RWPE1 (cell line): ENCODE measurements around the gene ANO1.

Experiments
- CTCF ChIA-PET: fragments of 350-600 bp; sonication (Branson Sonifier 250); formaldehyde crosslinking; extraction: SDS; loops from one replicate; lab custom pipeline; 2021; lab: Yijun Ruan, JAX
- POLR2A ChIA-PET: fragments of 400-600 bp; formaldehyde crosslinking; extraction: SDS; loops from one replicate; lab custom pipeline; 2020; ENCODE audit warnings: antibody characterized with exemption; ENCODE audit not compliant: low non-redundant PET; lab: Yijun Ruan, JAX
- DNase-seq: peaks from one replicate; pipeline ENCODE4 v3.0.0; 2012; ENCODE audit warnings: low spot score
- H3K27ac ChIP-seq: fragments of 450-650 bp; 2 replicates; pipeline ENCODE4 v1.5.1; 2017
- CTCF ChIP-seq: fragments of 450-650 bp; conservative IDR thresholded peaks from 2 replicates; pipeline ENCODE4 v1.5.1; 2017; ENCODE audit warnings: low read depth, mild to moderate bottlenecking

The ANO1 gene

DNA sequence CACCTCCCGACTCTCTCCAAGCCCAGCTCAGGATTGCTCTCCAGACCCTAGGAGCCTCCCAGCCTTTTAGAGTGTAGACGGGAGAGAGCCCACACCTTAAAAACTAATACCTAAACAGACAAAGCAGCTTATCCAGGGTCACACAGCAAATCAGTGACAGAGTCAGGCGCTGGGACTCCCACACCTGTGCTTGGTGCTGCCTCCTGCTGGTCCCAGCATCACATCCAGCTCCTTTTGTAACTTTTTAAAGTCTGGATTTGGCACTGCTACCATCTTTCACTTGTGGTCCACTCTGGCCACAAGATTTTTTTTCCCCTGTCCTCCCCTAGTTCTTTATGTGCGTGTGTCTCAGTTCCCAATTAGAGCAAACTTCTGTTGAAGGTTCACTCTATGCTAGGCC lies 4.7 kb downstream of the ANO1 start:
- no peak overlapping the region for H3K27ac ChIP-seq
- DNase-seq, result no peak
- ChIA-PET POLR2A (no interaction called here), CTCF (no interaction called here)
- TF ChIP-seq CTCF, result no peak

- CTCF ChIA-PET, result interaction anchor here (0.5 kb wide), 1 partner anchor 383 kb away, joined by 4 read pairs; no protein-coding TSS in a partner anchor
- POLR2A ChIA-PET, result no interaction called here
- H3K27ac ChIP-seq, result no peak overlapping the region
- no peak for DNase-seq
- TF ChIP-seq CTCF, result no peak
Measured at GRCh38 chr11:70084046-70084984, 6.2 kb downstream of the ANO1 start.

DNA sequence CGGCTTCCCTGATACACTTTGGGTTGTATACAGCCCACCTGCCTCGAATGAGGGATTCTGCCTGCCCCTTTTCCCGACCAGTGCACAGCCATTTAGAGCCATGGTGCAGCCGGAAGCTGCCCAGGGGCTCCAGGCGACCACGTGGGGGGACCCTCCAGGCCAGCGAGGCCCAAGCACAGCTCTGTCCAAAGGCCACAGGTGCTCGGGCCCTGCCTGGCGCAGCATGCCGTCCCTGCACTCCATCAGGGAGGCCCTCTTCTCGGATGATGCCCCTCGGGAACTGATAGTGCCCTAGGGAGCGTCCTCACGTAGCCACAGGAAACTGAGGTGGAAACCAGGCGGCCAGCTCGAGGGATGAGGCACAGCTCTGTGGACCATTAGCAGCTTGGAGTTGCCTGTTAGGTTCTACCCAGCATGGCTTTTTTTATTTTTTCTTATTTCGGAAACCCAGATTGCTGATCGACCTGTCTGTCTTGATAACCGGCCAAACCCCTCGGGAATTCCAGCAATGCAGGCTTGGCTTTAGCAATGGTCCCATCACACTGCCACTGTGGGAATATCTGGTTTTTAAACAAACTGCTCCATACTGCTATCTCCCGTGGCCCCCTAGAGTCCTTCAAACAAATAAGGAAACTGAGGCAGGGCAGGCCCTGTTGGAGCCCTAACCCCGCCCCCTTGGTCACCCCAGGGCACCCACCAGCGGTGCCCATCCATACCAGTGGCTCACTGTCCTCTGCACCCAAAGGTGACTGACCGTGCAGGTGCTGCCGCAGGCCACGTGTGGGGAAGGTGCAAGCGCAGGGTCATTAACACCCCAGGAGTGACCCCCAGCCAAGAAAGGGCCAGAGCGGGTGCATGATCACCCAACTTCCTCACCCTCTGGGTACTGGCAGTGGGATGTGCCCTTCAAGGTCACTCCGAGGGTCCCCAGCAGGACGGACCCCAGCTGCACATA lies 8.0 kb downstream of the ANO1 start:
- H3K27ac ChIP-seq, result no peak overlapping the region
- POLR2A ChIA-PET, result interaction anchor here (0.5 kb wide), 1 partner anchor 385 kb away, joined by 5 read pairs; no protein-coding TSS in a partner anchor
- TF ChIP-seq CTCF, result no peak
- CTCF ChIA-PET, result interaction anchor here (0.7 kb wide), 1 partner anchor 12 kb away, joined by 3 read pairs; no protein-coding TSS in a partner anchor
- DNase-seq, result no peak

DNA sequence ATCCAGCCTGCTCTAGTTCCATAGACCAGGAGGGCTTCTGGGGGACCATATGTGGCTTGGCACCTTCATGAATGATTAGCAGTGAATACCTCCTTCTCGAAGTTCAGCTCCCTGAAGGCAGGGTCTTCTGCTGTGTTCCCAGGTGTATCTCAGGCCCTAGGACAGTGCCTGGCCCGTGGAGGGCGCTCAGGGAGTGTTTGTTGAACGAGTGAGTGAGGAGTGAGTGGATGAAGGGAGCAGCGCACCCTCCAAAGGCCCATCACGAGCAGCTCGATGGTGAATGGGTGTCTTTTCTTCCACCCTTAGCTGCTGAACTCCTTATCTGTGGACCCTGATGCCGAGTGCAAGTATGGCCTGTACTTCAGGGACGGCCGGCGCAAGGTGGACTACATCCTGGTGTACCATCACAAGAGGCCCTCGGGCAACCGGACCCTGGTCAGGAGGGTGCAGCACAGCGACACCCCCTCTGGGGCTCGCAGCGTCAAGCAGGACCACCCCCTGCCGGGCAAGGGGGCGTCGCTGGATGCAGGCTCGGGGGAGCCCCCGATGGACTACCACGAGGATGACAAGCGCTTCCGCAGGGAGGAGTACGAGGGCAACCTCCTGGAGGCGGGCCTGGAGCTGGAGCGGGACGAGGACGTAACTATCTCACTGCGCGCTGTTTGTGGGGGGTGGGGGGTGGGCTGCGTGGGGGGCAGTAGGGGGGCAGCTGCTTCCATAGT lies 9.5 kb downstream of the ANO1 start:
- no peak for TF ChIP-seq CTCF
- CTCF ChIA-PET, result interaction anchor here (0.6 to 0.8 kb wide), 2 partner anchors 49 to 104 kb away, joined by 3 to 5 read pairs; no protein-coding TSS in a partner anchor
- POLR2A ChIA-PET, result no interaction called here
- no peak overlapping the region for H3K27ac ChIP-seq
- DNase-seq, result no peak

DNA sequence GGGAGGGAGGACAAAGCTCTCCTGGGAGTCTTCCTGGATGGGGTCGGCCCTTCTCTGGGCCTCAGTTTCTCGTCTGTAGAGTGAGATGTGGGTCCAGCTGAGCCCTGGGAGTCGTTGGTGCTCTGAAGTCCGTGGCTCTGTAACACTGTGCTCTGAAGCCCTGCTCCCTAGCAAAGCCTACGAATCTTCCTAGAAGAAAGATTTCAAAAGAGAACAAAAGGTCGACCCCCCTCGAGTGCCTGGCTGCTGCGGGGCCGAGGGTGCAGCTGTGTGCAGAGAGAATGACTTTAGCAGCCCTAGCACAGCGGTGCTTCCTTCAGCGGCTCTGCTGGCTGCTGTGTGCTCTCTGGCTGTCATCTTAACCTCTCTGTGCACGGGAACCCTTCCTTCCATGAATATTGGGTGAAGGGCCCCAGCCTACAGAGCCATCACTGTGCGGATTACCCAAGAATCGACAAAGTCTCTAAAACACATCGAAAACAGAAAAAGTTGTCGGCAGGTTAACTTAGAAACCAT lies 10.7 kb downstream of the ANO1 start:
- ChIA-PET CTCF (no interaction called here), POLR2A (no interaction called here)
- DNase-seq, result no peak
- no peak for TF ChIP-seq CTCF
- H3K27ac ChIP-seq, result no peak overlapping the region
